ENCODE results near the gene TBL2. TPM values are rescaled to one million over a fixed set of nuclear protein-coding genes. Genes with fewer than 3 reads are reported as not detected.

TBL2 gene
- total and polyA plus RNA-seq, 10 of the 15 experiments (the other 5 are each of a cell fraction or from before 2014, with no cell fraction given), result 1.1 to 49.7 (median 26.7) TPM

DNA sequence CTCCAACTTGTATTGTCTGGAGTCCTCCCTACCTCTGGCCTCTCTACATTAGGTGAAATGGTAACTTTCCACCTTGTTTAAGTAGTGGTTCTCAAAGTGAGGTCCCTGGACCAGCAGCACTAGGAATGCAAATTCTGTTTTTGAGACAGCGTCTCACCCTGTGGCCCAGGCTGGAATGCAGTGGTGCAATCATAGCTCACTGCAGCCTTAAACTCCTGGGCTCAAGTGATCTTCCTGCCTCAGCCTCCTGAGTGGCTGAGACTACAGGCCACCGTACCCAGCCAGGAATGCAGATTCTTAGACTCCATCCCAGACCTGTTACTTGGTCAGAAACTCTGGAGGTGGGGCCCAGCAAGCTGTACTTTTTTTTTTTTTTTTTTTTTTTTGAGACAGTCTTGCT is 6.8 kb upstream of the TBL2 start:
- H3K27me3 ChIP-seq (replicated peaks in 1 of 2; ENCODE audit: control insufficient read depth in 2 of 2, insufficient read depth in 2 of 2, low read length in 1 of 2), result no peaks in the 10 kb centered on the region
- H3K4me3 ChIP-seq, result no peak overlapping the region
- no peak overlapping the region for H3K27ac ChIP-seq (ENCODE audit: control insufficient read depth, insufficient read depth)
- in situ Hi-C loops (cut with MboI) (no loop called here), intact Hi-C loops (cut with micrococcal nuclease; ENCODE audit: unreplicated experiment) (no loop called here)
- RAD21 ChIA-PET (ENCODE audit: unreplicated experiment), result interaction anchor here (0.7 kb wide), 3 partner anchors 63 to 146 kb away, joined by 3 to 4 read pairs (median 3); partner anchors contain the start of gene BAZ1B
- no TSS peak for BruUV-seq (replicated peaks)
- ATAC-seq, result no peak
- 66% methylated on average over 2 of the region's 2 CpGs for WGBS (ENCODE audit: insufficient coverage, insufficient replicate concordance, low lambda C conversion rate, missing lambda C conversion rate)
- H3K9me3 ChIP-seq (replicated peaks; ENCODE audit: control insufficient read depth, insufficient read depth, low read length), result no peaks in the 10 kb centered on the region
- SMC1A ChIA-PET (ENCODE audit: uncharacterized antibody, unreplicated experiment), result interaction anchor here (1.2 kb wide), 1 partner anchor 140 kb away, joined by 3 read pairs; no protein-coding TSS in a partner anchor
- no peak for DNase-seq (ENCODE audit: low read depth, low spot score)
- H3K4me2 ChIP-seq (ENCODE audit: control insufficient read depth, insufficient read depth), result no peak overlapping the region
- H4K20me1 ChIP-seq (ENCODE audit: control insufficient read depth, insufficient read depth), result no peaks in the 10 kb centered on the region
- CTCF ChIA-PET, result interaction anchor here (1.5 to 3.3 kb wide), 2 partner anchors 21 kb away, joined by 5 to 14 read pairs; no protein-coding TSS in a partner anchor
- FAIRE-seq, result no peak
- H3K79me2 ChIP-seq (ENCODE audit: control insufficient read depth, insufficient read depth, low read length), result no peaks in the 10 kb centered on the region
- no peak overlapping the region for H2AFZ ChIP-seq (ENCODE audit: control insufficient read depth, low read depth, low read length)
- H3K9ac ChIP-seq (ENCODE audit: control insufficient read depth, insufficient read depth, low read length), result no peak overlapping the region
- no peak for TF ChIP-seq EP300 (IDR thresholded peaks at IDR 0.05; ENCODE audit: borderline replicate concordance in 1 of 2, control insufficient read depth in 1 of 2, low read depth in 2 of 2, low read length in 2 of 2)
- TF ChIP-seq TCF3 (IDR thresholded peaks at IDR 0.05; ENCODE audit: borderline replicate concordance, insufficient read depth, low read depth, low read length), result no peak
- TF ChIP-seq SMAD5 (IDR thresholded peaks at IDR 0.05; ENCODE audit: low read depth), result no peak
- TF ChIP-seq ATF7 (IDR thresholded peaks at IDR 0.05; ENCODE audit: low read depth), result no peak
- TF ChIP-seq, protein P1, sequence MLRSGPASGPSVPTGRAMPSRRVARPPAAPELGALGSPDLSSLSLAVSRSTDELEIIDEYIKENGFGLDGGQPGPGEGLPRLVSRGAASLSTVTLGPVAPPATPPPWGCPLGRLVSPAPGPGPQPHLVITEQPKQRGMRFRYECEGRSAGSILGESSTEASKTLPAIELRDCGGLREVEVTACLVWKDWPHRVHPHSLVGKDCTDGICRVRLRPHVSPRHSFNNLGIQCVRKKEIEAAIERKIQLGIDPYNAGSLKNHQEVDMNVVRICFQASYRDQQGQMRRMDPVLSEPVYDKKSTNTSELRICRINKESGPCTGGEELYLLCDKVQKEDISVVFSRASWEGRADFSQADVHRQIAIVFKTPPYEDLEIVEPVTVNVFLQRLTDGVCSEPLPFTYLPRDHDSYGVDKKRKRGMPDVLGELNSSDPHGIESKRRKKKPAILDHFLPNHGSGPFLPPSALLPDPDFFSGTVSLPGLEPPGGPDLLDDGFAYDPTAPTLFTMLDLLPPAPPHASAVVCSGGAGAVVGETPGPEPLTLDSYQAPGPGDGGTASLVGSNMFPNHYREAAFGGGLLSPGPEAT (IDR thresholded peaks at IDR 0.05; ENCODE audit: low read depth), result no peak
- TF ChIP-seq GABPA (IDR thresholded peaks at IDR 0.05; ENCODE audit: low read depth), result no peak
- no peak for TF ChIP-seq TCF12 (IDR thresholded peaks at IDR 0.05; ENCODE audit: low read depth, low read length)
- TF ChIP-seq STAT1 (conservative IDR thresholded peaks at IDR 0.05), result no peak
- TF ChIP-seq SREBF2 (IDR thresholded peaks at IDR 0.05; ENCODE audit: low read length), result no peak
- TF ChIP-seq KDM1A (IDR thresholded peaks at IDR 0.05; ENCODE audit: borderline replicate concordance), result no peak
- TF ChIP-seq SIX5 (IDR thresholded peaks at IDR 0.05; ENCODE audit: low read depth, low read length, severe bottlenecking), result no peak
- no peak for TF ChIP-seq EED (IDR thresholded peaks at IDR 0.05; ENCODE audit: low read depth)
- H3K4me1 ChIP-seq (ENCODE audit: control insufficient read depth, insufficient read depth, low read length), result peaks cover 3% of the 10 kb centered on the region
- H3K36me3 ChIP-seq (ENCODE audit: control insufficient read depth in 2 of 2, insufficient read depth in 2 of 2, low read length in 1 of 2), result no peaks in the 10 kb centered on the region
- POLR2A ChIA-PET, result interaction anchor here (0.6 kb wide), 1 partner anchor 156 kb away, joined by 5 read pairs; no protein-coding TSS in a partner anchor

Measured in GM12878 (cell line).